Forelimb muscle (tissue), 1 donor: ENCODE results near the gene CFAP99. TPM values are rescaled to one million over a fixed set of nuclear protein-coding genes. Genes with fewer than 3 reads are reported as not detected.
"Not testable (repeated sequence)": the region's sequence is repeated elsewhere in the genome, so short reads cannot be mapped to it uniquely, and the experiment has no call there.

Experiments
- DNase-seq: peaks from one replicate; pipeline ENCODE4 v3.0.0-alpha.2; 2013; ENCODE audit warnings: low read depth
- polyA plus RNA-seq: library from polyadenylated mRNA; unstranded; fragments of 120-200 nt; gene quantifications from one replicate; pipeline ENCODE4 v1.2.1, GENCODE V29; 2013; ENCODE audit not compliant: insufficient read length

The CFAP99 gene
- polyA plus RNA-seq, 1 donor, result 0.15 TPM

DNA sequence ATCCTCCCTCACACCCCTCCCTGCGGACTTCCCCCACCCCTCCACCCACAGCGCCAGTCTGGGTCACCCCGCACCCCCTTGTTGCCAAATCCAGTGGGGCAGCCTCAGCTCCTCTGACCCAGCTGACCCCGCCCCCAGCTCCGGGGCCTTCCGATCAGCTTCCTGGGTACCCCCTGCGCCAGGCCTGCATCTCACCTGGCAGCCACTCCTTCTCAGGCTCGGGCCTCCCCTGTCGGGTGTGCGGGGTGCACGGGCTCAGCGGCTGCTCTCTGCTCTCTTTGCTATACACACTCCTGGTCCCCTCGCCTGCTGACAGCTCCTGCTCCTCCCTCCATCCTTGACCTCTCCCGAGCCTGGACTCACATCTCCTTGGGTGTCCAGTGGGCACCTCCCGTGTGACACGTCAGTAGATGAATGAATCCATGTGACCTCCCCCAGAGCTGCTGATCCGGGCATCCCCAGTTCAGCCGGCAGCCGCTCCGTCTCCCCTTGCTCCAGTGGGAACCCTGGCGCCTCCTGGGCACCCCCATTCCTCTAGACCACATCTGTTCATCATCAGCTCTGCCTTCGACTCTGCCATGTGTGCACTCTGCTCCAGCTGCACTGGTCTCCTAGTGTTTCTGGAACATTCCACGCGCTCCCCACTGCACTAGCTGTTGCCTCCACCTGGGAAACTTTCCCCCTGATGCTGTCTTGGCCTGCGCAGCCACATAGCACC is 9.9 kb downstream of the CFAP99 start:
- DNase-seq, result no peak

DNA sequence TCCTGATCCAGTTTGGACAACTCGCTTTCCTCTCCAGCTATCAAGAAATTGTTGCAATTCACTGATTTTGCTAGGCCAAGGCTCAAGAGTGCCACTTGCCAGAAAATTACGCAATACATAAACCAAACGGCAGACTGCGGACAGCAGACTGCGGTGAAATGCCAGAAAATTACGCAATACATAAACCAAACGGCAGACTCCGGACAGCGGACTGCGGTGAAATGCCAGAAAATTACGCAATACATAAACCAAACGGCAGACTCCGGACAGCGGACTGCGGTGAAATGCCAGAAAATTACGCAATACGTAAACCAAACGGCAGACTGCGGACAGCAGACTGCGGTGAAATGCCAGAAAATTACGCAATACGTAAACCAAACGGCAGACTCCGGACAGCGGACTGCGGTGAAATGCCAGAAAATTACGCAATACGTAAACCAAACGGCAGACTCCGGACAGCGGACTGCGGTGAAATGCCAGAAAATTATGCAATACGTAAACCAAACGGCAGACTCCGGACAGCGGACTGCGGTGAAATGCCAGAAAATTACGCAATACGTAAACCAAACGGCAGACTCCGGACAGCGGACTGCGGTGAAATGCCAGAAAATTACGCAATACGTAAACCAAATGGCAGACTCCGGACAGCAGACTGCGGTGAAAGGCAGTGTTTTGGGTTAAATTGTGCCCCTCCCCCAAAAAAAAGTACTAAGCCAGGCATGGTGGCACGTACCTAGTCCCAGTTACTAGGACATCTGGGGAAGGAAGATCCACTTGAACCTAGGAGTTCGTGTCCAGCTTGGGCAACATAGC is 11.4 kb downstream of the CFAP99 start:
- DNase-seq, result not testable (repeated sequence)

DNA sequence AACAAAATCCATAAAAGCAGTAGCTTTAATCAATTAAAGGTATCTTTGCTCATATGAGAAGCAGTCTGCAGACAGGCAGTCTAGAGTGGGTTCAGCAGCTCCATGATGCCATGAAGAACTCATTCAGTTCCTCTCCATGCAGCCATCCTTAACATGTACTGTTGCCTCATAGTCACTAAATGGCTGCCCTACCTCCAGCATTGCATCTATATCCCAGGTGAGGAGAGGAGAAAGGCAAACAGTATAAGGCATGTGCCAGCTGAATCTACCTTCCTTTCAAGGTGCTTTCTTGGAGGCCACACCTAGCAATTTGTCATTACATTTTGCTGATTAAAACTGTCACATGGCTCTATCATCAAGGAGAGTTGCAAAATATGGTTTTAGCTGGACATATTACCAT is 13.2 kb downstream of the CFAP99 start:
- no peak for DNase-seq

DNA sequence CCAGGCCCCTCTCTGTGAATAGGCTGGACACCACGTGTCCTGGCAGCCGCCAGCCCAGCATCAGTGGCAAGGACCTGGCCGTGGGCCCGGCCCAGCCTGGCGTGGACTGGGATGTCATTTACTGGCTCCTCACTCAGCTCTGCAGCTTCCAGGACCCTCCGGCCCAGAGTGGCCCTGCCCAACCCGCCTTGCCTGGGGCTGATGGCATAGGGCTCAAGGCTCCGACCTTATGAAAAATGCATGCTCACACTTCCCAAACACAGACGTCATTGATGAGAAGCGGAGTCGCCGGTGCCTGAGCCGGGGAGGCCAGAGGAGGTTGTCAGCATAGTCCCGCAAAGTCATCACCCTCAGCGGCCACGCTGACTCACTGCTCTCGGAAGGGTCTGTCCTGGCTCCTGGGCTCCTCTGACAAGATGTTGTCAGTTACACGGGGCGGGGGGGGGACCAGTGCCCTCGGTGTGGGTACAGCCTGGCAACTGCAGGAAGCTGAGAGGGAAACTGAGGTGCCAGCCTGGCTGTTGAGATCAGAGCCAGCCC is 14.3 kb downstream of the CFAP99 start:
- no peak for DNase-seq

DNA sequence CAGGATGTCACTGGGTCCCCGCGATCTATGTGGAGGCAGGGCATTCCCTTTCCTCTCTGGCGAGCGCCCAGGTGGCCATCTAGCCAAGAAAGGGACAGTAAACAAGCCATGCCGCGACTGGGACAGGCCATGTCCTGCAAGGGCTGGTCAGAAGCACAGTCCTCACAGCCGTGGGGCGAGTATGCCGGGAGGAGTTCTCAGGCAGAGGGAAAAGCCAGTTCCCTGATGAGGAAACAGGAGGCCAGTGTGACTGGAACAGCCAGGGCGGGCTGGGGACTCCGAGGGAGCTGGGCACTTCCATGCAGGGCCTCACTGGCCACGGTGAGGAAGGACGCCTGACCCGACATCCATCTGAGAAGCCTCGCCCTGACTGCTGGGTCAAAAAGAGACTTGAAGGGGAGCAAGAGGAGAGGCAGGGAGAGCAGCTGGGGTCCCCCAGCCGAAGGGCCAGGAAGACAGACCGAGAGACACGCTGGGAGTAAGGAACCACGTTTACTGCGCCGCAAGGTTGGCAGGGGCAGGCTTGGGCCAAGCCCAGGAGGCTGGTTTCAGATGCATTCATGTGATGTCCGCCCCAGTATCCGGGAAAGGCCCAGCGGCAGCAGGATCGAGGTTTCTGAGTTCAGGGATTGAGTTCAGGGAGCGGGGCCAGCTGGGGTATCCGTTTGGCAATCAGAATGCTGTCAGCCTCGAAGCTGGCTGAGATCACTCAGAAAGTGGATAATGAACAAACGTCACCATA is 15.0 kb downstream of the CFAP99 start:
- no peak for DNase-seq

DNA sequence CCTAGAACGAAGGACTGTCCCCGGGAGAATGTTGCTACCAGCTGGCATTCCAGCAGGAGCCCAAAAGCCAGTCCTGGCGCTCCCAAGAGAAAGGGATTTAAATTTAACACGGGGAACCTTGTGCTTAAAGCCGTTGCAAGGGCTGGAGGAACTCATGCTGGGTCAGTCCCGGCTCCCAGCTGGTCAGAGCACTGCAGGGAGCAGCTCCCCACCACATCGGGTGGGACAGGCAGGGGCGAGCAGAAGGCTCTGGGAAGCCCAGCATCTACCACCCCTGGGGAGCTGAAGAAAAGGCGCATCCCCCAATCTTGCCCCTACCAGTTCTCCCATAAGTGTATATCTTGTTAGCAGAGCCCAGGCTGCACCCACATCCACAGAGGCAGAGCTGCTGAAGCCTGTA is 15.7 kb downstream of the CFAP99 start:
- DNase-seq, result no peak

DNA sequence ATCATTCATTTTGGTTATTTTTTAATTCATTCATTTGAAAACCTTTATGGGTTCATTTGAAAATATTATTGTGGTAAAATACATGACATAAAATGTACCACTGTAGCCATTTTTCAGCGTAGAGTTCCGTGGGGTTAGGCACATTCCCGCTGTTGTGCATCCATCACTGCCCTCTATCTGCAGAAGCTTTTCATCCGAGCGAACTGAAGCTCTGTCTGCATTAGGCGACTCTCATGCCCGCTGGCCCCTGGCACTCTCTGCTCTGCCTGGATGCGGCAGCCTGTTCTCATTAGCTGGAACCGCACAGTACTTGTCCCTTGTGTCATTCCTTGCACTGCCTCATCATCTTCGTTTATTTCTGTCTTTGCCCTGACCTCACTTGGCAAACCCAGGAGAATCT is 17.5 kb downstream of the CFAP99 start:
- DNase-seq, result no peak

DNA sequence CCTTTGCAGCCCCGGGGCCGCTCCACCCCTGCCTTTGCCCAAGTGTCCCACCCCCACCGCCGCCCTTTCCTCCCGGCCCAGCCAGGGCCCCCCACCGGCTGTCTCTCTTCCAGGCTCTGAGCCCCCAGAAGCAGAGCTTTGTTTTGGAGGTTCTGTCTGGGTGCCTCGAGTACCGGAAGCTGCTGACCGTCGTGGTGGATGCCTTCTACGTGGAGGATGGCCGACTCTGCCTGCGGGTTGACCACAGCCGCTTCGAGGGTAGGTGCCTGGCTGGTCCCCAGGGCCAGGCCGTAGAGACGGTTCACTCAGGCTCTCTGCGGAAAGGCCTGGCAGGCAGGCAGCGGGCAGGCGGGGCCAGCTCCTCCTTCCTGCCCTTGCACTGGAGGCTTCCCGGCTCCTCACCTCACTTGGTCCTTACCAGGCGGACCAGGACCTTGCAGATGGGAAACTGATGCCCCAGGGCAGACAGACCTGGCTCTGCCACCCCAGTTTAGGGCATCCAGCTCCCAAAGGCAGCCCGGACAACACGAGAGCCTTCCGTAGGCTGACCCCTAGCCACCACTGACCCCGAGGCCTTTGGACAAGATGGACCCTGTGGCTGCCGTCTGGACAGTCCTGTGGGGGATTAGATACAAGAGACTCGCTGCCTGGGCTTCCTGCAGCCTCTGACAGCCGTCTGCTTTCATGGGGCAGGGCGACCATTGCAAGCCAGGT is 18.2 kb downstream of the CFAP99 start:
- DNase-seq, result no peak

DNA sequence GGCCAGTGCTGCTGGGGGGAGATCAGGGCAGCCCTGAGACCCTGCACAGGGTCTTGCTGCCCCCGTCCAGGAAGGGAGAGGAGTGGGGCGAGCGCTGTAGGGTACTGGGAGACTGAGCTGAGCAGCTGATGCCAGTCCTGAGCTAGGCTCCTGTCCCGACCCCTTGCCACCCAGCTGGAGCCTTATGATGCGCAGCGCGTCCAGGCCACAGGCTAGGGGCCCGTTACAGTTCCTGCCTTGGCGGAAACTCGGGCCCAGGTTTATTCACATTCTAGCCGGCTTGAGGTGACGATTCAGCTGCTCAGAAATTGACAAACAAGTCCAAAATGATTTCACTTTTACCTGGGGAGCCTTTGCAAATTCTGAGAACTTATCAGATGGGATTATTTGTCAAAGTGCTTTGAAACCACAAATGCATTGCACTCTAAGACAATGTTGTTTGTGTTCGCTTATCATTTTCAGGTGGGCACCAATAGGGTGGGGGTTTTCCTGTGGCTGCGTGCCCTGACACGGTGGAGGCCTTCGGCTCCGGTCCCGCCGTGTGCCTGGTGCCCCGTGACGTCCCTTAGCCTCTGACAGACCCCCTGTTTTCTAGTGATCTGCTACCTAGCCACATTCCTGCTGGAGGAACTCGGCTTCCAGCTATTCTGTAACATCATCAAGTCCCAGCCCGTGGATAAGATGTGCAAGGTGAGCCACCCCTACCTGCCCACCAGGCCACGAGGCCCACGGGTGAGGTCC is 18.9 kb downstream of the CFAP99 start:
- no peak for DNase-seq

DNA sequence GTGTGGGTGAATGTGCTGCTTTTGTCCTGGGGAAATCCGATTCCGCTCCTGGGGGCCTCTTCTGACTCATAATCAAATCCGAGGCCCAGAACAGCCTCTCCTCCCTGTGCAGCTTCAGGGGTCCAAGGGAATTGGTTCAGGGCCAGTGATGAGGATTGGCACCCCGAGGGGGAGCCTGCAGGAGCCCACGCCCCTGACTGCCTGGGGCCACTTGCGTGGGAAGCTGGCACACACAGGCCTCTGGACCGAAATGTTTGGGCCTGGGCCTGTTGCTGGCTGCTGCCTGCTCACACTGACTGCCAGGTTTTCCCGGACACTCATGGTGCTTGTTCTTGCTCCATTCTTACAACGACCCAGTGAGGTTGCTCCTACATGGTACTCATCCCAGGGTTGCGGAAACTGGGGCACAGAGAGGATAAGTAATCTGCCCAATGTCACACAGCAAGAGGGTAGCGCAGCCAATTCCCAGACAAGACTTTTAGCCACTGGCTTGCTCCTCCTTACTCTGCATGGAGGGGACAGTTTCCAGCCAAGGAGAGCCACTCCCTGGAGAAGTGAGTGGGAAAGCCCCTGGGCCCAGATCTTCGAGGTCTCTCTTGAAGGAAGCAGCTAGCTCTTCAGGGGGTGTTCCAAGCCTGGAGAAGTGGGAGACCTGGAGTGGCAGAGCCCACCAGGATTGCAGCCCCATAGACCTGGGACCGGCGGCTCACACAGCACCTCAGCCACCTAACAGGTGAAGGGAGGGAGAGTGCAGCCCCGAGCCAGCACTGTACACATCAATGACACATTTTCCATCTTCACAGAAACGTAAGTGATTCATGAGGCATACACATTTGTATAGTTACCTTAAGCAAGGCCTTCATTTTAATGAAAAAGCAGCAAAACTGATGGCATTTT is 20.3 kb downstream of the CFAP99 start:
- no peak for DNase-seq

DNA sequence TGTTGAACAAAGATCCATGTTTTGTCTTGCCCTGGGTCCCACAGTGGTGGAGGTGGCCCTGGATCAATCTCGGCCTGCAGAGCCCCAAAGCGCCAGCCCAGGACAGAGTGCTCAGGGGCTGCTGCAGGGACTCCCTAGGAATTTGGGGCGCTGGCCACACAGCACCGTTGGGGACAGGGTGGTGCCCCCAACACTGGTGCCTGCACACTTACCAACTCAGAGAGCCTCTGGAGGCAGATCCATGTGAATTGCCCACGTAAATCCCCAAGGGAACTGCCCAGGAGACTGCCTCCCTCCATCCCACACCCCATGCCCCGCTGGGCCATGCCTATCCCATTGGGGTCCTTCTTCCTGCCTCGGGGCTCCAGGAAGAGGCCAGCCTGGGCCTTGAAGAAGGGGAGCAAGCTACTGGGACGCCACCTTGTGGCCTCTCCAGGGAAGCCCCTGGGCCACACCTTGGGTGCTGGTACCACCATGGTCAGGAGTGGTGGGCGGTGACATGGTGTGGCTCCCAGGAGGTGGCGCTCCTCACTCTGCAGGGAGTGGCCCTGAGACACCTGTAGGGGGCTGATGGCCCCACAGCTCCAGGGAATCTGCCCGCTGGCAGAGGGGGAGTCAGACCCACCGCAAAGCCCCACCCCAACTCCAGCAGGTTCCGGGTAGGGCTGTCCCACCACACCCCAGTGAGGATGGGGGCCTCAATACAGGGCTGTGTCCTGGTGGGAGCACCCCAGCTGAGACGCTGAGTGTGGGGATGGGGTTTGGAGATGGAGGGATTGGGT is 22.8 kb downstream of the CFAP99 start:
- DNase-seq, result no peak

DNA sequence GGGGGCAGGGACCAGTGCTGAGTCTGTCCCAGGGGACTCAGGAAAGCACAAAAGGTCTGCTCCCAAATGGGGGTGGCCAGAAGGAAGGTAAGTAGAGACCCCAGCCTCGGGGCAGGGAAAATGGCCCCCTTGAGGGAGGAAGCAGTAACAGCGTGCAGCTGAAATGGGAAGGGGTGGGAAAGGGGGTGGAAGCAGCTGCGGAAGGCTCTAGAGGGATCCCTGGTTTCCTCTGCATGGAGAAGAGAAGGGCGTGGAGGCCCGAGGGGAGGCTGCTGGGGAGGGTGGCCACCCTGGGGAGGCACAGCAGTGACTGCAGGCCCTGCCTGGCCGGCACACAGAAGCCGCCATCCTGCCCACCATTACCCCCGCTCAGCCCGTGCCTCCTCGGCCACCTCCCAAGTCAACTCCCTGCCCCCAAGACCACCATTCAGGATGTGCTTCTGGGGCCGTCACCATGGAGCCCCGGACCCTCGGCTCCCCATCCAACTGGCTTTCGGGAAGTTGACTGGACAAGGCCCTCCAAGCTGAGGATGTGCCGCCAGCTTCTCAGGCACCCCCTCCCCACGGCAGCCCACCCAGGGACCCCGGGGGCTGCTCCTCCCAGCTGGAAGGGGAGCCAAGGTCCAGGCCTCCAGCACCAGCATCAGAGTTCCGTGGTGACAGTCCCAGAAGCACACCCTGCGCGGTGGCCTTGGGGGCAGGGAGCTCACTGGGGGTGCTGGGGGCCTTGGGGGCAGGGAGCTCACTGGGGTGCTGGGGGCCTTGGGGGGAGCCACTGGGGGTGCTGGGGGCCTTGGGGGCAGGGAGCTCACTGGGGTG is 23.6 kb downstream of the CFAP99 start:
- no peak for DNase-seq

DNA sequence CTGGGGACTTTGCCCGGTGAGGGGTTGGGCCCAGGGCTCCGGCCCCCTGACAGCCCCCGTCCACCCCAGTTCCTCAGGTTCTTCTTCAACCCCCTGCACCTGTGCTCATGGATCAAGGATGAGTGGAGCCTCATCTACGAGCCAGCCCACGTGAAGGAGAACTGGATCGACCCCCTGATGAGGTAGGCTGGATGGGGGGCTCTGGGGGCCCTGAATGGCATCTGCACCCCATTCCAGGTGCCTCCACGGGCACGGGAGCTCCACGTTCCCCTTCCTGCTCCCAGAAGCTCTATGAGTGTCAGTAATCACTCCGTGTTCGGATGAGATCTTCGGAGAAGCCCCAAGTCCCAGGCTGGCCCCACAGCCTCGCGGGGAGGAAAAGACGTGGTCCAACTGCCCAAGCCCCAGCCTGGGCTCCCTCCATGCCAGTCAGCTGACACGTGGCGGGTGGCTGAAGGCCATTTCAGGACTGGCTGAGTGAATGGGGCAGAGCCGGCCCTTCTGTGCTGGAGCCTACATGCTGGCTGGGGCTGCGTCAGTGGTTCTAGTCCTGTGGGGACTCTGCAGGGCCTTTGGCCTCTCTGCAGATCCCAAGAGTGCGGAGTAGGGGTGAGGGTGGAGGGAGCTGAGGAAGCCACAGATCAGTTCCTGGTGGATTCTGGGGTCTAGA is 24.4 kb downstream of the CFAP99 start:
- DNase-seq, result no peak

DNA sequence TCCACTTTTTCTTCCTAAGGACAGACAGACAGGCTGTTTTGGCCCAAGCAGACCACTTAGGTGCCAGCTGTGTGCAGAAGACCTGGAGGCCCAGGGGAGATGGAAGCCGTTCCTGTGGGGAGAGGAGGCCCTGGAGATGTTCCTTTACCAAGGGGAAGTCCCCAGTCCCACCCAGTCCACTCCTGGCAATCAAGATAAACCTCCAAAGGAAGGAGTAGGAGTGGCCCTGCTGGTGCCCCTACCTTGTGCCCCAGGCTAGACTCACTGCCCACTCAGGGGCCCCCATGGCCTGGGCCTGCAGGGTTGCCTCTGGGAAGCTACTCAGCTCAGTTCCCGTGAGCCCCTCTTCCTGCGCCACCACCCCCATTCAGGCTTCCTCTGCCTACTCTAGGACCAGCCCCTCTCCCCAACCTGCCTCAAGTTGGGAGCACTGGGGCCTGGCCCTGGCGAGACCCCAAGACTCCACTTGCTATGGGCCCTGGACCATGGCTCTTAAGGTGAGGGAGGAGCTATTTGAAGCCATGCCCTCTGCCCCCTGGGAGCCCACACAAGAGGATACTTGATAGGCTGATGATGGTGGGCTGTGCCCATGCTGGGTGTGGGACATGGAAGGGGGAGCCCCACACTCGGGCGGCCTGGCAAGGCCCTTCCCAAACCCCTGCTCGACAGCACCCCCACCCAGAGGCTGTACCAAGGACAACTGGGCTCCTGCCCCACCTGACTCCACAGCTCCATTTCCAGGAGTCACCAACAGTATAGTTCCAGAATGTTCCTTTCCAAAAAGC is 25.4 kb downstream of the CFAP99 start:
- no peak for DNase-seq

DNA sequence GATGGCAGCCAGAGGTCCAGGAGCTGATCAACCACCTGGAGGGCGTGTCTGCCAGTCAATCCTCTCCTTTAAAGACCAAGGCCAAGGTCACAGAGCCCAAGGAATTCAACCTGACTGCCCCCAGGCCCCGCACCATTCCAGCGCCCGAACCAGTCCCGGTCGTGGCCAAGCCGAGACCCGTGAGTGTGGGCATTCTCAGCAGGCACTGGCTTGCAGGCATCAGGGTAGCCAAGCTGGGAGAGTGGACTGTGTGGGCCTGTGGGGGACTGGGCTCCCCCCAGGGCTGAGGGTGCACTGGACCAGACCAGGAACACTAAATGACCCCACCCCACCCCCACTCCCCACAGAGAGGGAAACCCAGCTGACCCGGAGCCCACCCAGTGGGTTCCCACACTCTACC is 26.4 kb downstream of the CFAP99 start:
- no peak for DNase-seq

DNA sequence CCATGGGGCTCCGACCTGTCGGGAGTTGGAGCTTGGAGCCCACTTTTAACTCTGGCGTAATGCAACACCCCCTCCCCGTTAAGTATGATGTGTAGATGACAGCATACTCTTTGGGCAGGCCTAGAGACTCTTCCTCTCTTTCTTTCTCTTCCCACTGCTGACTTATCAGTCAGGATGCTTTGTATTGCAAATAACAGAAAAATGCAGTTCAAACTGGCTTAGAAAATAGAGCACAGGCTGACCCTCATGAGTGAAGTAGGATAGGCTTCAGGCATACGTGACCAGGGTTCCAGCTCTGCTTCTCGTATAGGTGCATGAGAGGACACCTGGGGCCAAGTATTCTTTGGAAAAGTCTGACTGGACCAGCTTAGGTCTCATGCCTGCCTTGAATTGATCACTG is 26.8 kb downstream of the CFAP99 start:
- no peak for DNase-seq
